ENCODE data around the gene UBE2L6. TPM values are rescaled to one million over a fixed set of nuclear protein-coding genes. Genes with fewer than 3 reads are reported as not detected.

Gene UBE2L6
- total RNA-seq, 3 donors from 2014 or later, result 25.9 to 66.2 (median 48.1) TPM

DNA sequence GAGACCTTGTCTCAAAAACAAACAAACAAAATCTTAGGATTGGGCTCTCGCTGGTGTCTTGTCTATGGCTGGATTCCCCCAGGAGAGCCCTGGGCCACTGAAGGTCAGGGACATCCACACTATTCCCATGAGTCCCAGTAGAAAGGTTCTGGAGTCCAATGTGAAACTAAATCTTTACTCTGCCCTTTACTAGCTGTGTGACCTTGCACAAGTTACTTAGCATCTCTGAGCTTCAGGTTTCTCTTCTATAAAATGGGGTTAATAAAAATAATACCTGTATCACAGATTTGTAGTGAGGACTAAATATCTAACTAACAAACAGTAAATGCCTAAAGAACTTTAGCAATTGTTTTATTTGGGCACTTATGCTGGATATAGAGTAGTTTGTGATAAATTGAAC, 61.0 kb downstream of the UBE2L6 start:
- no peak overlapping the region for H3K27ac ChIP-seq
- no peaks in the 10 kb centered on the region for H3K9me3 ChIP-seq
- TF ChIP-seq POLR2AphosphoS5 (IDR thresholded peaks at IDR 0.05) (no peak), POLR2A (IDR thresholded peaks at IDR 0.05) (no peak)
- TF ChIP-seq, protein P1, sequence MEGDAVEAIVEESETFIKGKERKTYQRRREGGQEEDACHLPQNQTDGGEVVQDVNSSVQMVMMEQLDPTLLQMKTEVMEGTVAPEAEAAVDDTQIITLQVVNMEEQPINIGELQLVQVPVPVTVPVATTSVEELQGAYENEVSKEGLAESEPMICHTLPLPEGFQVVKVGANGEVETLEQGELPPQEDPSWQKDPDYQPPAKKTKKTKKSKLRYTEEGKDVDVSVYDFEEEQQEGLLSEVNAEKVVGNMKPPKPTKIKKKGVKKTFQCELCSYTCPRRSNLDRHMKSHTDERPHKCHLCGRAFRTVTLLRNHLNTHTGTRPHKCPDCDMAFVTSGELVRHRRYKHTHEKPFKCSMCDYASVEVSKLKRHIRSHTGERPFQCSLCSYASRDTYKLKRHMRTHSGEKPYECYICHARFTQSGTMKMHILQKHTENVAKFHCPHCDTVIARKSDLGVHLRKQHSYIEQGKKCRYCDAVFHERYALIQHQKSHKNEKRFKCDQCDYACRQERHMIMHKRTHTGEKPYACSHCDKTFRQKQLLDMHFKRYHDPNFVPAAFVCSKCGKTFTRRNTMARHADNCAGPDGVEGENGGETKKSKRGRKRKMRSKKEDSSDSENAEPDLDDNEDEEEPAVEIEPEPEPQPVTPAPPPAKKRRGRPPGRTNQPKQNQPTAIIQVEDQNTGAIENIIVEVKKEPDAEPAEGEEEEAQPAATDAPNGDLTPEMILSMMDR (IDR thresholded peaks at IDR 0.05), result no peak
- no peak for DNase-seq (ENCODE audit: low spot score in 2 of 2)
- intact Hi-C loops (cut with DNase I; ENCODE audit: low total_unique reads), result no loop called here
- no peaks in the 10 kb centered on the region for H3K36me3 ChIP-seq
- no peaks in the 10 kb centered on the region for H3K4me1 ChIP-seq
- no peak overlapping the region for H3K4me3 ChIP-seq
- H3K27me3 ChIP-seq, result no peaks in the 10 kb centered on the region

DNA sequence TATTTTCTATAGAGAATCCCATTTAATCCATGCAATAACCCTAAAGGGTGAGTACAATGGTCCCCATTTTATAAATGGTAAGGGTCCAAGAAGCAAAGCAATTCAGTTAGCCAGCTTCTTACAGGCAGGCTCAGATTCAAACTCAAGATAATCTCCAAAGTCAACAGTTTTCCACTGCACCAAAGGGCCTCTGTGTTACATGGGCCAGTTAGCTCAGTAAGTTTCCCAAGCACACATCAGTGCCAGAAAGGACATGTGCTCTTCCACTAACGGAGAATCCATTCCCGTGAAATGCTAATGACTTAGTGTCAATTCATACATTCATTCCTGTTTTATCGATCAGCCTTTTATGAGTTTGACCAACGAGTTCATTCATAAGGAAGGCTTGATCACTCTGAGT, 63.0 kb downstream of the UBE2L6 start:
- TF ChIP-seq POLR2AphosphoS5 (IDR thresholded peaks at IDR 0.05) (no peak), POLR2A (IDR thresholded peaks at IDR 0.05) (no peak)
- TF ChIP-seq, protein P1 (IDR thresholded peaks at IDR 0.05), result no peak
- Histone ChIP-seq H3K9me3 (no peaks in the 10 kb centered on the region), H3K27me3 (no peaks in the 10 kb centered on the region), H3K4me3 (no peak overlapping the region), H3K27ac (no peak overlapping the region), H3K36me3 (no peaks in the 10 kb centered on the region), H3K4me1 (no peaks in the 10 kb centered on the region)
- intact Hi-C loops (cut with DNase I; ENCODE audit: low total_unique reads), result no loop called here
- no peak for DNase-seq (ENCODE audit: low spot score in 2 of 2)

DNA sequence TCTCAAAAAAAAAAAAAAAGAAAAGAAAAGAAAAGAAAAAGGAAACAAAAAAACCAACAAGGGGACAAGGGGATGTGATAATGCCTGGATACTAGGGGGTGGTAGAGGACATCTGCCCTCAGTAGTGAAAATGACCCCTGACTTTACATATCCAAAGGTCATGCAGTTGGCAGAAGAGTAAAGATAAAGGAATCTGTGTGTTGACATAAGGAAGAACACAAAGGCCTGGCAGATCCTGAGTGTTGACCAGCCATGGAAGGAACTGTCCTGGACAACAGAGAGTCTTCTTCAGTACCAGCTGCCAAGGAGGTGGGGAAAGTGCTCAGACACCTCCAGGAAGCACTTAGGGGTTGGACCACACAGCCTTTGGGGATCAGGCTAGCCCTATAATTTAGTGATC, 64.6 kb downstream of the UBE2L6 start:
- intact Hi-C loops (cut with DNase I; ENCODE audit: low total_unique reads), result no loop called here
- TF ChIP-seq POLR2AphosphoS5 (IDR thresholded peaks at IDR 0.05), result no peak
- no peak for TF ChIP-seq POLR2A (IDR thresholded peaks at IDR 0.05)
- TF ChIP-seq, protein P1 (IDR thresholded peaks at IDR 0.05), result no peak
- no peaks in the 10 kb centered on the region for H3K9me3 ChIP-seq

DNA sequence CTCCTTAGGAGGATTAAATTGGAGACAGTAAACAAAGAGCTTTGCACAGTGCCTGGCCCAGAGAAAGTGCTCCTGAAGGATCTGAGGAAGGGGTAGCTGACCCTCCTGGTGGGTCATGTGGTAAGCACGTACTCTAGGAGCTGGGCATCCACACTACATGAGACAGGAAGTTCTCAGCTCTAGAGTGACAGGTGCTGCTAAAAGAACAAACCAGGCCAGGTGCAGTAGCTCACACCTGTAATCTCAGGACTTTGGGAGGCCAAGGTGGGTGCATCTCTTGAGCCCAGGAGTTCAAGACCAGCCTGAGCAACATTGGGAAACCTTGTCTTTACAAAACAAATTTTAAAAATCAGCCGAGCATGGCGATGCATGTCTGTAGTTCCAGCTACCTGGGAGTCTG, 65.1 kb downstream of the UBE2L6 start:
- no peaks in the 10 kb centered on the region for H3K9me3 ChIP-seq
- intact Hi-C loops (cut with DNase I; ENCODE audit: low total_unique reads), result no loop called here
- H3K36me3 ChIP-seq, result no peaks in the 10 kb centered on the region
- H3K4me3 ChIP-seq, result no peak overlapping the region
- DNase-seq (ENCODE audit: low spot score in 2 of 2), result no peak
- TF ChIP-seq POLR2A (IDR thresholded peaks at IDR 0.05), result no peak
- TF ChIP-seq, protein P1 (IDR thresholded peaks at IDR 0.05), result no peak
- TF ChIP-seq POLR2AphosphoS5 (IDR thresholded peaks at IDR 0.05), result no peak
- no peak overlapping the region for H3K27ac ChIP-seq
- H3K27me3 ChIP-seq, result no peaks in the 10 kb centered on the region
- H3K4me1 ChIP-seq, result no peaks in the 10 kb centered on the region

More for the DNA sequence above, 64.6 kb downstream of the UBE2L6 start:
- no peaks in the 10 kb centered on the region for H3K4me1 ChIP-seq
- no peak overlapping the region for H3K27ac ChIP-seq
- H3K4me3 ChIP-seq, result no peak overlapping the region
- H3K27me3 ChIP-seq, result no peaks in the 10 kb centered on the region
- DNase-seq (ENCODE audit: low spot score in 2 of 2), result no peak
- no peaks in the 10 kb centered on the region for H3K36me3 ChIP-seq

DNA sequence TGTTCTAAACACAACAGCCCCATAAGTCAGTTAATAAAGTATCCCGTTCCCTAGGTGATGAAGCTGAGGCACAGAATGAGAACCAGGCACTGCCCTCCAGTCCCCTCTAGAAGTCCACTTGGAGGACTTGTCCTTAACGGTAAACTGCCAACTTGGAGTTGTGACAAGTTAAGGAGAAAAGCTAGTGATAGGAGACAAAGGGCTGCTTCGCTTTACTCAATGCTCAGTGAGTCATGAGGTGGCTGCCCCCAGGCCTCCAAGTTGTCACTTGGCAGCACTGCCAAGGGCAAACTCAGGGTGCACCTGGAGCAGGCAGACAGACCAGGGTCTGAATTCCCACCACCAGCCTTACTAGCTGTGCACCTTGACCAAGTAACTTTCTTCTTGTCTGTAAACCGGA, 65.5 kb downstream of the UBE2L6 start:
- H3K4me1 ChIP-seq, result no peaks in the 10 kb centered on the region
- intact Hi-C loops (cut with DNase I; ENCODE audit: low total_unique reads), result no loop called here
- no peaks in the 10 kb centered on the region for H3K36me3 ChIP-seq
- no peaks in the 10 kb centered on the region for H3K27me3 ChIP-seq
- no peak overlapping the region for H3K4me3 ChIP-seq
- DNase-seq (ENCODE audit: low spot score in 2 of 2), result no peak
- H3K9me3 ChIP-seq, result no peaks in the 10 kb centered on the region
- TF ChIP-seq, protein P1 (IDR thresholded peaks at IDR 0.05), result no peak
- TF ChIP-seq POLR2AphosphoS5 (IDR thresholded peaks at IDR 0.05) (no peak), POLR2A (IDR thresholded peaks at IDR 0.05) (no peak)
- H3K27ac ChIP-seq, result no peak overlapping the region

Other genes starting within 250 kb of the UBE2L6 start
- gene TNKS1BP1, start 242.7 kb downstream of the UBE2L6 start, total RNA-seq, result 100 to 1,000 TPM in 1 of 3 donors, 10 to 100 TPM in 2; 79.3 to 111 (median 82.7) TPM
- 10 to 100 TPM; 60.0 to 83.9 (median 76.5) TPM for gene SSRP1, start 231.8 kb downstream of the UBE2L6 start, total RNA-seq
- not detected for gene P2RX3, start 229.3 kb downstream of the UBE2L6 start, total RNA-seq
- gene PRG3, start 186.5 kb downstream of the UBE2L6 start, total RNA-seq, result not detected
- 1 to 10 TPM in 1 of 3 donors, not detected in 2; 1.1 TPM for gene PRG2, start 177.0 kb downstream of the UBE2L6 start, total RNA-seq
- 100 to 1,000 TPM; 104 to 130 (median 105) TPM for gene SLC43A3, start 140.6 kb downstream of the UBE2L6 start, total RNA-seq
- gene RTN4RL2, start 107.1 kb downstream of the UBE2L6 start, total RNA-seq, result 1 to 10 TPM in 2 of 3 donors, under 1 TPM in 1; 0.32 to 2.3 (median 1.8) TPM
- 10 to 100 TPM; 12.0 to 23.4 (median 13.4) TPM for gene SLC43A1, start 52.0 kb downstream of the UBE2L6 start, total RNA-seq
- 10 to 100 TPM; 37.2 to 56.4 (median 45.9) TPM for gene TIMM10, start 36.9 kb downstream of the UBE2L6 start, total RNA-seq
- gene SMTNL1, start 30.1 kb downstream of the UBE2L6 start, total RNA-seq, result not detected
- 100 to 1,000 TPM; 421 to 823 (median 479) TPM for gene SERPING1, start 30.0 kb upstream of the UBE2L6 start, total RNA-seq
- gene YPEL4, start 82.2 kb upstream of the UBE2L6 start, total RNA-seq, result 1 to 10 TPM; 1.1 to 2.3 (median 2.0) TPM
- 10 to 100 TPM; 15.4 to 17.7 (median 17.7) TPM for gene CLP1, start 90.1 kb upstream of the UBE2L6 start, total RNA-seq
- 10 to 100 TPM; 39.3 to 50.2 (median 39.8) TPM for gene ZDHHC5, start 100.4 kb upstream of the UBE2L6 start, total RNA-seq
- gene MED19, start 144.5 kb upstream of the UBE2L6 start, total RNA-seq, result 10 to 100 TPM; 18.7 to 27.7 (median 20.6) TPM
- 10 to 100 TPM; 45.8 to 80.1 (median 66.2) TPM for gene TMX2, start 144.9 kb upstream of the UBE2L6 start, total RNA-seq
- 100 to 1,000 TPM in 2 of 3 donors, 10 to 100 TPM in 1; 84.3 to 153 (median 153) TPM for gene SELENOH, start 173.8 kb upstream of the UBE2L6 start, total RNA-seq
- gene BTBD18, start 184.1 kb upstream of the UBE2L6 start, total RNA-seq, result not detected
- gene CTNND1, start 194.1 kb upstream of the UBE2L6 start, total RNA-seq, result 100 to 1,000 TPM in 2 of 3 donors, 10 to 100 TPM in 1; 82.1 to 259 (median 175) TPM

Data from breast epithelium (tissue), 4 donors.